IMR-90 (cell line): ENCODE data around the gene RAB15.

Experiments
- CHD1 ChIP-seq: IDR thresholded peaks from 2 replicates; pipeline ENCODE4 v1.6.1; 2012; ENCODE audit warnings: low read depth, low read length, improper control_type of control experiment
- FOS ChIP-seq: fragments of 150-350 bp; IDR thresholded peaks from 2 replicates; pipeline ENCODE4 v1.6.1; 2016; ENCODE audit warnings: low read depth, low read length
- POLR2A ChIP-seq: IDR thresholded peaks from 2 replicates; pipeline ENCODE4 v1.6.1; 2012; ENCODE audit warnings: mild to moderate bottlenecking, low read depth, low read length
- RCOR1 ChIP-seq: IDR thresholded peaks from 2 replicates; pipeline ENCODE4 v1.6.1; 2012; ENCODE audit warnings: mild to moderate bottlenecking, low read length, improper control_type of control experiment; ENCODE audit not compliant: insufficient replicate concordance
- RFX5 ChIP-seq: IDR thresholded peaks from 2 replicates; pipeline ENCODE4 v1.8.0; 2012; ENCODE audit warnings: low read depth, mild to moderate bottlenecking, low read length, moderate library complexity
- TF ChIP-seq, protein P1 (sequence below): fragments of 150-350 bp; IDR thresholded peaks from 2 replicates; pipeline ENCODE4 v1.6.1; 2016; ENCODE audit warnings: low read depth, mild to moderate bottlenecking, low read length, moderate library complexity, borderline replicate concordance
- TF ChIP-seq, protein P2 (sequence below): conservative IDR thresholded peaks from 2 replicates; pipeline ENCODE4 v1.5.1; 2012; ENCODE audit warnings: mild to moderate bottlenecking, low read depth, low read length, improper control_type of control experiment
- TF ChIP-seq, protein P3 (sequence below): fragments of 150-350 bp; IDR thresholded peaks from 2 replicates; pipeline ENCODE4 v1.6.1; 2017; ENCODE audit warnings: mild to moderate bottlenecking, antibody characterized with exemption, low read length, low read depth

DNA sequence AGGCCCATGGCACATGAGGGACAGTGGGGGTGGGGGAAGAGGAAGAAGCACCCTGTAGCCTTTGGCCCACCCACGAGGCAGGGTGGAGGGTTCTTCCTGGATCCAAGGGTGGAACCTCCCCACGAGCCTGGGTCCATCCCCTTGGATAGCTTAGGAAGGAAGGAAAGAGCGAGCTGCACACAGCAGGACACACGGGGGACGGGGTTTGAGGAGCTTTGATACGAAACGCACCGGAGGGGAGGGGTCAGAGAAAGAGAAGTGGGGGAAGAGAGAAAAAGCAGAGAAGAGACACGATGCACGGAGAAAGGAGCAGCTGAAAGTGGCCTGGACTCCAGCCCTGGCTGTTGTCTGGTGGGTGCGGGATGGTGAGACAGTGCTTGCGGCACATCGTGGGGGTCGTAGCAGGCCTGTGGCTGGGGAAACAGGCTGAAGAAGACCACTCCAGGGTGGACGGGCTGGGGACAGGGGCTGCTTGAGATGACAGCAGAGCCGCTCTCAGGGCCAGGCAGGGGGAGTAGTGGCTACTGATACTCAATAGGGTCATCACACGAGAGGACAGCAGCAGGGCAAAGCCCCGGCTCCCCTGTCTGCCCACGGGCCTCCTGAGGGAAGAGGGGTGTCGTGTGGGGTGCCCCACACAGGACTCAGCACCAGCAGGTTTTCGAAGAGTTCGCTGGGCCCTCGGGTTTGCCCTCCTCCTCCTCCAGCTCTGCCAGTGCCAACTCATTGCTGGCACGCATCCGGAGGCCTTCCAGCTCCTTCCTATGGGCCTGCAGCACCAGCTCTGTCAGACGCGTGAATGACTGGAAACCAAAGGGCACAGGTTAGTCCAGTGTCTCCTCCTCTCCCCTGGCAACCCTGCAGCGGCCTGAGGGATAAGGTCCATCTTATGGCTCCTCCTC lies 24.2 kb downstream of the RAB15 start:
- TF ChIP-seq, protein P1, sequence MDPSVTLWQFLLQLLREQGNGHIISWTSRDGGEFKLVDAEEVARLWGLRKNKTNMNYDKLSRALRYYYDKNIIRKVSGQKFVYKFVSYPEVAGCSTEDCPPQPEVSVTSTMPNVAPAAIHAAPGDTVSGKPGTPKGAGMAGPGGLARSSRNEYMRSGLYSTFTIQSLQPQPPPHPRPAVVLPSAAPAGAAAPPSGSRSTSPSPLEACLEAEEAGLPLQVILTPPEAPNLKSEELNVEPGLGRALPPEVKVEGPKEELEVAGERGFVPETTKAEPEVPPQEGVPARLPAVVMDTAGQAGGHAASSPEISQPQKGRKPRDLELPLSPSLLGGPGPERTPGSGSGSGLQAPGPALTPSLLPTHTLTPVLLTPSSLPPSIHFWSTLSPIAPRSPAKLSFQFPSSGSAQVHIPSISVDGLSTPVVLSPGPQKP, result no peak
- TF ChIP-seq, protein P2, sequence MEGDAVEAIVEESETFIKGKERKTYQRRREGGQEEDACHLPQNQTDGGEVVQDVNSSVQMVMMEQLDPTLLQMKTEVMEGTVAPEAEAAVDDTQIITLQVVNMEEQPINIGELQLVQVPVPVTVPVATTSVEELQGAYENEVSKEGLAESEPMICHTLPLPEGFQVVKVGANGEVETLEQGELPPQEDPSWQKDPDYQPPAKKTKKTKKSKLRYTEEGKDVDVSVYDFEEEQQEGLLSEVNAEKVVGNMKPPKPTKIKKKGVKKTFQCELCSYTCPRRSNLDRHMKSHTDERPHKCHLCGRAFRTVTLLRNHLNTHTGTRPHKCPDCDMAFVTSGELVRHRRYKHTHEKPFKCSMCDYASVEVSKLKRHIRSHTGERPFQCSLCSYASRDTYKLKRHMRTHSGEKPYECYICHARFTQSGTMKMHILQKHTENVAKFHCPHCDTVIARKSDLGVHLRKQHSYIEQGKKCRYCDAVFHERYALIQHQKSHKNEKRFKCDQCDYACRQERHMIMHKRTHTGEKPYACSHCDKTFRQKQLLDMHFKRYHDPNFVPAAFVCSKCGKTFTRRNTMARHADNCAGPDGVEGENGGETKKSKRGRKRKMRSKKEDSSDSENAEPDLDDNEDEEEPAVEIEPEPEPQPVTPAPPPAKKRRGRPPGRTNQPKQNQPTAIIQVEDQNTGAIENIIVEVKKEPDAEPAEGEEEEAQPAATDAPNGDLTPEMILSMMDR, result no peak
- TF ChIP-seq, protein P3, sequence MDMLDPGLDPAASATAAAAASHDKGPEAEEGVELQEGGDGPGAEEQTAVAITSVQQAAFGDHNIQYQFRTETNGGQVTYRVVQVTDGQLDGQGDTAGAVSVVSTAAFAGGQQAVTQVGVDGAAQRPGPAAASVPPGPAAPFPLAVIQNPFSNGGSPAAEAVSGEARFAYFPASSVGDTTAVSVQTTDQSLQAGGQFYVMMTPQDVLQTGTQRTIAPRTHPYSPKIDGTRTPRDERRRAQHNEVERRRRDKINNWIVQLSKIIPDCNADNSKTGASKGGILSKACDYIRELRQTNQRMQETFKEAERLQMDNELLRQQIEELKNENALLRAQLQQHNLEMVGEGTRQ, result no peak
- TF ChIP-seq RFX5 (no peak), POLR2A (no peak), RCOR1 (no peak), FOS (no peak), CHD1 (no peak)
